Measurements from ENCODE around the gene LIPT2. TPM values are rescaled to one million over a fixed set of nuclear protein-coding genes. Genes with fewer than 3 reads are reported as not detected.

Gene LIPT2
- total and polyA plus RNA-seq, 2 experiments from 2014 or later, result 8.2 to 16.9 TPM

DNA sequence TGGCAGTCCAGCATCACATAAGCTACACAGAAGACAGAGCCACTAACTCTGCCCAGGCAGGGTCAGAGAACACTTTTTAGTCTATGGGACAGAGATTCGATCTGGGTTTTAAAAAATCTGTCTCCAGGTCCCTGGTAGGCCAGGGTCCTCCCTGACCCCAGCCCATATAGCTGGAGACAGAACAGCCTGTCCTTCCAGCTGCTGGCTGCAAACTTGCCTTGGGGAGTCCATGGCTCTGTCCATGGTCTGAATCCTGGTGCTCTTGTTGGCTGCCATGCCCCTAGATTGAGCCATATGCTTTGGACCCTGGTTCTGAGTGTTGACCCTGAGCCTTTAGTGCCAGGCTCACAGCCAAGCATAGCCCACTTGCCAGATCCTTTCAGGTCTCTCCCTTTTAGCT, 13.3 kb upstream of the LIPT2 start:
- H3K4me1 Mint-ChIP-seq, result no peaks in the 10 kb centered on the region

DNA sequence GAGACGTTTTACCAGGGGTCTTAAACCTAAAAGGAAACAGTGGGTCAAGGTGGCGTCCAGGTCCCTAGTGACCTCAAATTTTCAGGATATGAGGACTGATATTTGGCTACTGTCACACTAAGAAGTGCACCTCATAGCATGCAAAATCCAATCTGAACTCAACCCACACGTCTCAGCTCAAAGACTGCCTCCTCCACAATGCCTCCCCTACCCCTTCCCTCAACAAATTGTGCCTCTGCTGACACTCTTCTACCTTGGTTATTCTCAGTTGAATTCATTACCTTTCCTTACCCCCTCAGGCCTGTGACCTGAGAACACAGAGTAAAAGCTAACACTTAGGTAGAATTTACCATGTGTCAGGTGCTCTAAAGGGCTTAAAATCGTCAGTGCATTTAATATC, 12.4 kb upstream of the LIPT2 start:
- no peak for DNase-seq (ENCODE audit: low spot score)
- Histone ChIP-seq H3K27ac (ENCODE audit: low read depth) (no peak overlapping the region), H3K4me2 (no peak overlapping the region), H3F3A (replicated peaks; ENCODE audit: low read depth) (no peaks in the 10 kb centered on the region), H3K4me3 (no peak overlapping the region), H3K36me3 (ENCODE audit: insufficient read depth) (peaks cover 7% of the 10 kb centered on the region; the same call in 1 of the 2 replicates), H4K20me1 (replicated peaks; ENCODE audit: insufficient read depth) (no peaks in the 10 kb centered on the region), H3K27me3 (ENCODE audit: insufficient read depth) (no peaks in the 10 kb centered on the region), H3K79me2 (replicated peaks; ENCODE audit: insufficient read depth) (no peaks in the 10 kb centered on the region), H3K9me2 (ENCODE audit: insufficient read depth) (no peaks in the 10 kb centered on the region), H2AFZ (no peak overlapping the region), H3K4me1 (ENCODE audit: insufficient read depth) (no peaks in the 10 kb centered on the region)
- Mint-ChIP-seq H3K36me3 (ENCODE audit: low read depth) (peaks cover 14% of the 10 kb centered on the region; the same call in 2 of the 3 replicates), H3K27me3 (ENCODE audit: insufficient read depth, low read depth, poor library complexity) (peaks cover 4% of the 10 kb centered on the region), H3K27ac (no peak overlapping the region), H3K9me3 (peaks cover 22% of the 10 kb centered on the region; the same call in 2 of the 3 replicates), H3K4me1 (no peaks in the 10 kb centered on the region), H3K4me3 (no peak overlapping the region)
- TF ChIP-seq ZNF114 (CRISPR knock-in tag; IDR thresholded peaks at IDR 0.05), result no peak
- TF ChIP-seq, protein P1, sequence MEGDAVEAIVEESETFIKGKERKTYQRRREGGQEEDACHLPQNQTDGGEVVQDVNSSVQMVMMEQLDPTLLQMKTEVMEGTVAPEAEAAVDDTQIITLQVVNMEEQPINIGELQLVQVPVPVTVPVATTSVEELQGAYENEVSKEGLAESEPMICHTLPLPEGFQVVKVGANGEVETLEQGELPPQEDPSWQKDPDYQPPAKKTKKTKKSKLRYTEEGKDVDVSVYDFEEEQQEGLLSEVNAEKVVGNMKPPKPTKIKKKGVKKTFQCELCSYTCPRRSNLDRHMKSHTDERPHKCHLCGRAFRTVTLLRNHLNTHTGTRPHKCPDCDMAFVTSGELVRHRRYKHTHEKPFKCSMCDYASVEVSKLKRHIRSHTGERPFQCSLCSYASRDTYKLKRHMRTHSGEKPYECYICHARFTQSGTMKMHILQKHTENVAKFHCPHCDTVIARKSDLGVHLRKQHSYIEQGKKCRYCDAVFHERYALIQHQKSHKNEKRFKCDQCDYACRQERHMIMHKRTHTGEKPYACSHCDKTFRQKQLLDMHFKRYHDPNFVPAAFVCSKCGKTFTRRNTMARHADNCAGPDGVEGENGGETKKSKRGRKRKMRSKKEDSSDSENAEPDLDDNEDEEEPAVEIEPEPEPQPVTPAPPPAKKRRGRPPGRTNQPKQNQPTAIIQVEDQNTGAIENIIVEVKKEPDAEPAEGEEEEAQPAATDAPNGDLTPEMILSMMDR (conservative IDR thresholded peaks at IDR 0.05; ENCODE audit: low read depth in 2 of 2), result no peak
- TF ChIP-seq CREB1 (CRISPR knock-in tag; IDR thresholded peaks at IDR 0.05; ENCODE audit: low read depth), result no peak
- no peak for TF ChIP-seq ZNF331 (CRISPR knock-in tag; IDR thresholded peaks at IDR 0.05; ENCODE audit: low read depth)
- TF ChIP-seq, protein P2, sequence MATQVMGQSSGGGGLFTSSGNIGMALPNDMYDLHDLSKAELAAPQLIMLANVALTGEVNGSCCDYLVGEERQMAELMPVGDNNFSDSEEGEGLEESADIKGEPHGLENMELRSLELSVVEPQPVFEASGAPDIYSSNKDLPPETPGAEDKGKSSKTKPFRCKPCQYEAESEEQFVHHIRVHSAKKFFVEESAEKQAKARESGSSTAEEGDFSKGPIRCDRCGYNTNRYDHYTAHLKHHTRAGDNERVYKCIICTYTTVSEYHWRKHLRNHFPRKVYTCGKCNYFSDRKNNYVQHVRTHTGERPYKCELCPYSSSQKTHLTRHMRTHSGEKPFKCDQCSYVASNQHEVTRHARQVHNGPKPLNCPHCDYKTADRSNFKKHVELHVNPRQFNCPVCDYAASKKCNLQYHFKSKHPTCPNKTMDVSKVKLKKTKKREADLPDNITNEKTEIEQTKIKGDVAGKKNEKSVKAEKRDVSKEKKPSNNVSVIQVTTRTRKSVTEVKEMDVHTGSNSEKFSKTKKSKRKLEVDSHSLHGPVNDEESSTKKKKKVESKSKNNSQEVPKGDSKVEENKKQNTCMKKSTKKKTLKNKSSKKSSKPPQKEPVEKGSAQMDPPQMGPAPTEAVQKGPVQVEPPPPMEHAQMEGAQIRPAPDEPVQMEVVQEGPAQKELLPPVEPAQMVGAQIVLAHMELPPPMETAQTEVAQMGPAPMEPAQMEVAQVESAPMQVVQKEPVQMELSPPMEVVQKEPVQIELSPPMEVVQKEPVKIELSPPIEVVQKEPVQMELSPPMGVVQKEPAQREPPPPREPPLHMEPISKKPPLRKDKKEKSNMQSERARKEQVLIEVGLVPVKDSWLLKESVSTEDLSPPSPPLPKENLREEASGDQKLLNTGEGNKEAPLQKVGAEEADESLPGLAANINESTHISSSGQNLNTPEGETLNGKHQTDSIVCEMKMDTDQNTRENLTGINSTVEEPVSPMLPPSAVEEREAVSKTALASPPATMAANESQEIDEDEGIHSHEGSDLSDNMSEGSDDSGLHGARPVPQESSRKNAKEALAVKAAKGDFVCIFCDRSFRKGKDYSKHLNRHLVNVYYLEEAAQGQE (IDR thresholded peaks at IDR 0.05; ENCODE audit: unreplicated experiment), result no peak
- no peak for TF ChIP-seq JUNB (IDR thresholded peaks at IDR 0.05; ENCODE audit: unreplicated experiment)
- no peak for ATAC-seq

More for the DNA sequence above, 13.3 kb upstream of the LIPT2 start:
- Histone ChIP-seq H3K9me2 (ENCODE audit: insufficient read depth) (no peaks in the 10 kb centered on the region), H3K4me1 (ENCODE audit: insufficient read depth) (no peaks in the 10 kb centered on the region), H3K27me3 (ENCODE audit: insufficient read depth) (no peaks in the 10 kb centered on the region), H3K4me2 (no peak overlapping the region), H3K36me3 (ENCODE audit: insufficient read depth) (peaks cover 7% of the 10 kb centered on the region; the same call in 1 of the 2 replicates), H4K20me1 (replicated peaks; ENCODE audit: insufficient read depth) (no peaks in the 10 kb centered on the region), H3K27ac (ENCODE audit: low read depth) (no peak overlapping the region), H3K4me3 (no peak overlapping the region), H3K79me2 (replicated peaks; ENCODE audit: insufficient read depth) (no peaks in the 10 kb centered on the region), H3F3A (replicated peaks; ENCODE audit: low read depth) (no peaks in the 10 kb centered on the region), H2AFZ (no peak overlapping the region)
- Mint-ChIP-seq H3K4me3 (no peak overlapping the region), H3K36me3 (ENCODE audit: low read depth) (peaks cover 9% of the 10 kb centered on the region; the same call in 2 of the 3 replicates), H3K27ac (no peak overlapping the region), H3K9me3 (peaks cover 17% of the 10 kb centered on the region; the same call in 2 of the 3 replicates), H3K27me3 (ENCODE audit: insufficient read depth, low read depth, poor library complexity) (peaks cover 4% of the 10 kb centered on the region)
- TF ChIP-seq JUNB (IDR thresholded peaks at IDR 0.05; ENCODE audit: unreplicated experiment) (no peak), POLR2AphosphoS5 (IDR thresholded peaks at IDR 0.05; ENCODE audit: low read depth) (no peak)
- TF ChIP-seq, protein P2 (IDR thresholded peaks at IDR 0.05; ENCODE audit: unreplicated experiment), result peak; percentile 71
- ATAC-seq (no peak; the same call in 2 of the 3 replicates), DNase-seq (ENCODE audit: low spot score) (no peak)
